ENCODE results near the gene ABCA2. TPM values are rescaled to one million over a fixed set of nuclear protein-coding genes. Genes with fewer than 3 reads are reported as not detected.

Gene ABCA2
- total RNA-seq, 1 donor from 2014 or later, result 16.2 TPM

- Histone ChIP-seq H3K4me2 (ENCODE audit: low read length) (no peak overlapping the region), H3K27ac (ENCODE audit: low read depth, low read length) (no peak overlapping the region), H2AFZ (ENCODE audit: low read depth, low read length) (no peak overlapping the region), H4K20me1 (ENCODE audit: insufficient read depth, low read length) (no peaks in the 10 kb centered on the region), H3K9me3 (ENCODE audit: insufficient read depth, low read depth, low read length) (no peaks in the 10 kb centered on the region), H3K4me1 (ENCODE audit: insufficient read depth, low read length) (no peaks in the 10 kb centered on the region), H3K27me3 (ENCODE audit: insufficient read depth, low read length) (no peaks in the 10 kb centered on the region), H3K36me3 (ENCODE audit: insufficient read depth, low read length) (no peaks in the 10 kb centered on the region), H3K4me3 (ENCODE audit: insufficient read depth, low read depth, low read length) (no peak overlapping the region), H3K9ac (ENCODE audit: low read length) (no peak overlapping the region), H3K79me2 (ENCODE audit: insufficient read depth, low read length) (no peaks in the 10 kb centered on the region)
- H3K9me3 Mint-ChIP-seq (ENCODE audit: unreplicated experiment), result no peaks in the 10 kb centered on the region
- no peaks in the 10 kb centered on the region for H3K4me1 Mint-ChIP-seq (ENCODE audit: low read depth, unreplicated experiment)
- no peak overlapping the region for H3K4me3 Mint-ChIP-seq (ENCODE audit: unreplicated experiment)
- H3K27ac Mint-ChIP-seq (ENCODE audit: unreplicated experiment), result no peak overlapping the region
- peaks cover 3% of the 10 kb centered on the region for H3K27me3 Mint-ChIP-seq (ENCODE audit: low read depth, unreplicated experiment)
- FAIRE-seq (no peak), DNase-seq (ENCODE audit: low read depth) (no peak)
- no peak for TF ChIP-seq EZH2 (IDR thresholded peaks at IDR 0.05; ENCODE audit: insufficient read depth, low read length)
- TF ChIP-seq, protein P1, sequence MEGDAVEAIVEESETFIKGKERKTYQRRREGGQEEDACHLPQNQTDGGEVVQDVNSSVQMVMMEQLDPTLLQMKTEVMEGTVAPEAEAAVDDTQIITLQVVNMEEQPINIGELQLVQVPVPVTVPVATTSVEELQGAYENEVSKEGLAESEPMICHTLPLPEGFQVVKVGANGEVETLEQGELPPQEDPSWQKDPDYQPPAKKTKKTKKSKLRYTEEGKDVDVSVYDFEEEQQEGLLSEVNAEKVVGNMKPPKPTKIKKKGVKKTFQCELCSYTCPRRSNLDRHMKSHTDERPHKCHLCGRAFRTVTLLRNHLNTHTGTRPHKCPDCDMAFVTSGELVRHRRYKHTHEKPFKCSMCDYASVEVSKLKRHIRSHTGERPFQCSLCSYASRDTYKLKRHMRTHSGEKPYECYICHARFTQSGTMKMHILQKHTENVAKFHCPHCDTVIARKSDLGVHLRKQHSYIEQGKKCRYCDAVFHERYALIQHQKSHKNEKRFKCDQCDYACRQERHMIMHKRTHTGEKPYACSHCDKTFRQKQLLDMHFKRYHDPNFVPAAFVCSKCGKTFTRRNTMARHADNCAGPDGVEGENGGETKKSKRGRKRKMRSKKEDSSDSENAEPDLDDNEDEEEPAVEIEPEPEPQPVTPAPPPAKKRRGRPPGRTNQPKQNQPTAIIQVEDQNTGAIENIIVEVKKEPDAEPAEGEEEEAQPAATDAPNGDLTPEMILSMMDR (IDR thresholded peaks at IDR 0.05; ENCODE audit: insufficient read depth, low read depth, low read length), result no peak
- peaks cover 8% of the 10 kb centered on the region for H3K36me3 Mint-ChIP-seq (ENCODE audit: low read depth, unreplicated experiment)
These were observed 11.0 kb downstream of the ABCA2 start for GRCh38 chr9:137017071-137017470.

GRCh38 chr9:137016436-137016835, 11.6 kb downstream of the ABCA2 start:
- Mint-ChIP-seq H3K36me3 (ENCODE audit: low read depth, unreplicated experiment) (peaks cover 8% of the 10 kb centered on the region), H3K27me3 (ENCODE audit: low read depth, unreplicated experiment) (peaks cover 3% of the 10 kb centered on the region), H3K4me3 (ENCODE audit: unreplicated experiment) (no peak overlapping the region), H3K27ac (ENCODE audit: unreplicated experiment) (no peak overlapping the region), H3K9me3 (ENCODE audit: unreplicated experiment) (no peaks in the 10 kb centered on the region), H3K4me1 (ENCODE audit: low read depth, unreplicated experiment) (no peaks in the 10 kb centered on the region)
- Histone ChIP-seq H3K4me3 (ENCODE audit: insufficient read depth, low read depth, low read length) (no peak overlapping the region), H3K4me2 (ENCODE audit: low read length) (no peak overlapping the region), H3K27ac (ENCODE audit: low read depth, low read length) (no peak overlapping the region), H3K4me1 (ENCODE audit: insufficient read depth, low read length) (no peaks in the 10 kb centered on the region), H3K79me2 (ENCODE audit: insufficient read depth, low read length) (no peaks in the 10 kb centered on the region), H4K20me1 (ENCODE audit: insufficient read depth, low read length) (no peaks in the 10 kb centered on the region), H3K27me3 (ENCODE audit: insufficient read depth, low read length) (no peaks in the 10 kb centered on the region), H2AFZ (ENCODE audit: low read depth, low read length) (no peak overlapping the region), H3K9ac (ENCODE audit: low read length) (no peak overlapping the region), H3K36me3 (ENCODE audit: insufficient read depth, low read length) (no peaks in the 10 kb centered on the region), H3K9me3 (ENCODE audit: insufficient read depth, low read depth, low read length) (no peaks in the 10 kb centered on the region)
- no peak for DNase-seq (ENCODE audit: low read depth)
- FAIRE-seq, result no peak
- no peak for TF ChIP-seq EZH2 (IDR thresholded peaks at IDR 0.05; ENCODE audit: insufficient read depth, low read length)
- TF ChIP-seq, protein P1 (IDR thresholded peaks at IDR 0.05; ENCODE audit: insufficient read depth, low read depth, low read length), result no peak

DNA sequence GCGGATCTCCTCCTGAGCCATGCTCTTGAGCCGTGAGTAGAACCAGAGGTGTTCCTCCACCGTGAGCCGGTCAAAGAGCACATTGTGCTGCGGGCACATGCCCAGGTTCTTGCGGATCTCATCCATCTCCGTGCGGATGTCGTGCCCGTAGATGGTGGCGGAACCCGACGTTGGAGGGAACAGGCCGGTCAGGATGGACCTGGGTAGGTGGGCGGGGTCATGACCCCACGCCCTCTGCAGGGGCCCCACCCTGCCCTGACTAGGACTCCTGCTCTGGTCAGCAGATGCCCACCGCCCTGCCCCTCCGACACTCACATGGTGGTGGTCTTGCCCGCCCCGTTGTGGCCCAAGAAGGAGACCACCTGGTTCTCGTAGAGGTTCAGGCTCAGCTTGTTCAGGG, 12.1 kb downstream of the ABCA2 start:
- TF ChIP-seq EZH2 (IDR thresholded peaks at IDR 0.05; ENCODE audit: insufficient read depth, low read length), result no peak
- TF ChIP-seq, protein P1 (IDR thresholded peaks at IDR 0.05; ENCODE audit: insufficient read depth, low read depth, low read length), result no peak
- no peak overlapping the region for H3K27ac Mint-ChIP-seq (ENCODE audit: unreplicated experiment)
- H3K27ac ChIP-seq (ENCODE audit: low read depth, low read length), result no peak overlapping the region
- no peaks in the 10 kb centered on the region for H3K9me3 Mint-ChIP-seq (ENCODE audit: unreplicated experiment)
- H3K4me3 ChIP-seq (ENCODE audit: insufficient read depth, low read depth, low read length), result no peak overlapping the region
- no peak for DNase-seq (ENCODE audit: low read depth)
- H3K27me3 Mint-ChIP-seq (ENCODE audit: low read depth, unreplicated experiment), result peaks cover 3% of the 10 kb centered on the region
- H3K27me3 ChIP-seq (ENCODE audit: insufficient read depth, low read length), result no peaks in the 10 kb centered on the region
- H3K79me2 ChIP-seq (ENCODE audit: insufficient read depth, low read length), result no peaks in the 10 kb centered on the region
- H4K20me1 ChIP-seq (ENCODE audit: insufficient read depth, low read length), result no peaks in the 10 kb centered on the region
- no peaks in the 10 kb centered on the region for H3K36me3 ChIP-seq (ENCODE audit: insufficient read depth, low read length)
- FAIRE-seq, result no peak
- no peak overlapping the region for H2AFZ ChIP-seq (ENCODE audit: low read depth, low read length)
- H3K4me2 ChIP-seq (ENCODE audit: low read length), result no peak overlapping the region
- H3K4me1 ChIP-seq (ENCODE audit: insufficient read depth, low read length), result no peaks in the 10 kb centered on the region
- H3K9me3 ChIP-seq (ENCODE audit: insufficient read depth, low read depth, low read length), result no peaks in the 10 kb centered on the region
- peaks cover 8% of the 10 kb centered on the region for H3K36me3 Mint-ChIP-seq (ENCODE audit: low read depth, unreplicated experiment)
- H3K9ac ChIP-seq (ENCODE audit: low read length), result no peak overlapping the region
- H3K4me3 Mint-ChIP-seq (ENCODE audit: unreplicated experiment), result no peak overlapping the region
- no peaks in the 10 kb centered on the region for H3K4me1 Mint-ChIP-seq (ENCODE audit: low read depth, unreplicated experiment)
